ENCODE results near the gene SCTR. TPM values are rescaled to one million over a fixed set of nuclear protein-coding genes. Genes with fewer than 3 reads are reported as not detected.
A peak's percentile ranks its signal among the peaks of the same experiment; 100 is the strongest.

The SCTR gene
- total and polyA plus RNA-seq, 2 of the 13 experiments (the other 11 are each of a cell fraction or from before 2014, with no cell fraction given) = not detected

DNA sequence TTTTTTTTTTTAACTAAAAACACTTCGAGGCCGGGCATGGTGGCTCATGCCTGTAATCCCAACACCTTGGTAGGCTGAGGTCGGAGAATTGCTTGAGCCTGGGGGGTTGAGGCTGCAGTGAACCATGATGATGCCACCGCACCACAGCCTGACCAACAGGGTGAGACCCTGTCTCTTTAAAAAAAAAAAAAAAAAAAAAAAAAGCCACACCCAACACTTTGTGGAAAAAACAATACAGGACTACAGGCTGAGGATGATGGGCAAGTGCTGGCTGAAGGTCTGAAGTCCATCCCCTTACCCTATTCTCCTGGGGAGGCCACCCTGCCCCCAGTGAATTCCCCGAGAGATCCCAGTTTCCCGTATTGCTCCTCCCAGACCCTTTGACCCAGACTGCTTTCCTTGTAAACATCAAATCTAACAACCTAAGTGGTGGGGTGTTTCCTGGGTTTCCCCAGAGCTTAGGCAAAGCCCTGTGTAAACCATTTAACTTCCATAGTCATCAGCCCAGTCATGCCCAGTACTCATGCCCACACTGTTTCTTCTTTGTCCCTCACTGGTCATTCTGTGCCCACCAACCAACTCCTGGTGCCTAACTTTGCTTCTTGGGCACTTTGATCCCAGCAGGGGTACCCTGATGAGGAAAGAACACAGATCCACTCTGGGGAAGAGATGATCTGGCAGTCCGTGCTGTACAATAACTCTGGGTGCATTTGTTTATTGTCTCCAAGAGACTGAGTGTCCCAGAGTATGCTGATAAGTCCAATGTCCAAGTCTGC is 98.5 kb downstream of the SCTR start (continued):
- TF ChIP-seq SATB2 (CRISPR knock-in tag; IDR thresholded peaks at IDR 0.05) (0 out of 2 replicates have a peak, but pooled peaks have one; percentile 22), TBL1XR1 (IDR thresholded peaks at IDR 0.05; ENCODE audit: borderline replicate concordance, low read length, partially characterized antibody) (peak; percentile 98), TAF1 (CRISPR knock-in tag; IDR thresholded peaks at IDR 0.05) (0 out of 2 replicates have a peak, but pooled peaks have one; percentile 7), HOXA3 (CRISPR knock-in tag; IDR thresholded peaks at IDR 0.05) (peak; percentile 45; the same call in 1 of the 2 replicates), SNAI1 (CRISPR knock-in tag; IDR thresholded peaks at IDR 0.05; ENCODE audit: borderline replicate concordance) (no peak), ZNF256 (CRISPR knock-in tag; conservative IDR thresholded peaks at IDR 0.05) (no peak), SKI (IDR thresholded peaks at IDR 0.05; ENCODE audit: partially characterized antibody) (peak; percentile 97), ZNF879 (CRISPR knock-in tag; IDR thresholded peaks at IDR 0.05) (no peak), TCF7 (IDR thresholded peaks at IDR 0.05; ENCODE audit: low read depth) (peak; percentile 87), NR2F2 (IDR thresholded peaks at IDR 0.05; ENCODE audit: borderline replicate concordance, low read depth) (peak; percentile 95), SPEN (CRISPR knock-in tag; IDR thresholded peaks at IDR 0.05; ENCODE audit: low read depth) (no peak; the same call in 1 of the 2 replicates), HHEX (CRISPR knock-in tag; IDR thresholded peaks at IDR 0.05) (peak; percentile 86), REPIN1 (CRISPR knock-in tag; IDR thresholded peaks at IDR 0.05; ENCODE audit: borderline replicate concordance, low read depth) (no peak), ZFP36 (IDR thresholded peaks at IDR 0.05; ENCODE audit: borderline replicate concordance, low read depth, low read length, partially characterized antibody) (no peak), RARA (CRISPR knock-in tag; IDR thresholded peaks at IDR 0.05) (peak; percentile 99), ZNF205 (CRISPR knock-in tag; IDR thresholded peaks at IDR 0.05) (0 out of 2 replicates have a peak, but pooled peaks have one; percentile 36), ZSCAN25 (CRISPR knock-in tag; IDR thresholded peaks at IDR 0.05) (peak; percentile 14; the same call in 1 of the 2 replicates), SRY (CRISPR knock-in tag; IDR thresholded peaks at IDR 0.05) (0 out of 2 replicates have a peak, but pooled peaks have one; percentile 23), KDM5A (IDR thresholded peaks at IDR 0.05; ENCODE audit: borderline replicate concordance, low read length) (peak; percentile 60; the same call in 1 of the 2 replicates)
- TF ChIP-seq, protein P1, sequence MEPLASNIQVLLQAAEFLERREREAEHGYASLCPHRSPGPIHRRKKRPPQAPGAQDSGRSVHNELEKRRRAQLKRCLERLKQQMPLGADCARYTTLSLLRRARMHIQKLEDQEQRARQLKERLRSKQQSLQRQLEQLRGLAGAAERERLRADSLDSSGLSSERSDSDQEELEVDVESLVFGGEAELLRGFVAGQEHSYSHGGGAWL (CRISPR knock-in tag; IDR thresholded peaks at IDR 0.05) = no peak
- TF ChIP-seq, protein P2, sequence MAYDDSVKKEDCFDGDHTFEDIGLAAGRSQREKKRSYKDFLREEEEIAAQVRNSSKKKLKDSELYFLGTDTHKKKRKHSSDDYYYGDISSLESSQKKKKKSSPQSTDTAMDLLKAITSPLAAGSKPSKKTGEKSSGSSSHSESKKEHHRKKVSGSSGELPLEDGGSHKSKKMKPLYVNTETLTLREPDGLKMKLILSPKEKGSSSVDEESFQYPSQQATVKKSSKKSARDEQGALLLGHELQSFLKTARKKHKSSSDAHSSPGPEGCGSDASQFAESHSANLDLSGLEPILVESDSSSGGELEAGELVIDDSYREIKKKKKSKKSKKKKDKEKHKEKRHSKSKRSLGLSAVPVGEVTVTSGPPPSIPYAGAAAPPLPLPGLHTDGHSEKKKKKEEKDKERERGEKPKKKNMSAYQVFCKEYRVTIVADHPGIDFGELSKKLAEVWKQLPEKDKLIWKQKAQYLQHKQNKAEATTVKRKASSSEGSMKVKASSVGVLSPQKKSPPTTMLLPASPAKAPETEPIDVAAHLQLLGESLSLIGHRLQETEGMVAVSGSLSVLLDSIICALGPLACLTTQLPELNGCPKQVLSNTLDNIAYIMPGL (CRISPR knock-in tag; IDR thresholded peaks at IDR 0.05; ENCODE audit: borderline replicate concordance in 1 of 2, low read depth in 1 of 2) = peak in 1 of 2 experiments; percentile 28; a peak in 2 of 4 replicates
- TF ChIP-seq, protein P3, sequence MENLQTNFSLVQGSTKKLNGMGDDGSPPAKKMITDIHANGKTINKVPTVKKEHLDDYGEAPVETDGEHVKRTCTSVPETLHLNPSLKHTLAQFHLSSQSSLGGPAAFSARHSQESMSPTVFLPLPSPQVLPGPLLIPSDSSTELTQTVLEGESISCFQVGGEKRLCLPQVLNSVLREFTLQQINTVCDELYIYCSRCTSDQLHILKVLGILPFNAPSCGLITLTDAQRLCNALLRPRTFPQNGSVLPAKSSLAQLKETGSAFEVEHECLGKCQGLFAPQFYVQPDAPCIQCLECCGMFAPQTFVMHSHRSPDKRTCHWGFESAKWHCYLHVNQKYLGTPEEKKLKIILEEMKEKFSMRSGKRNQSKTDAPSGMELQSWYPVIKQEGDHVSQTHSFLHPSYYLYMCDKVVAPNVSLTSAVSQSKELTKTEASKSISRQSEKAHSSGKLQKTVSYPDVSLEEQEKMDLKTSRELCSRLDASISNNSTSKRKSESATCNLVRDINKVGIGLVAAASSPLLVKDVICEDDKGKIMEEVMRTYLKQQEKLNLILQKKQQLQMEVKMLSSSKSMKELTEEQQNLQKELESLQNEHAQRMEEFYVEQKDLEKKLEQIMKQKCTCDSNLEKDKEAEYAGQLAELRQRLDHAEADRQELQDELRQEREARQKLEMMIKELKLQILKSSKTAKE (CRISPR knock-in tag; IDR thresholded peaks at IDR 0.05; ENCODE audit: borderline replicate concordance) = peak; percentile 96
- TF ChIP-seq, protein P4, sequence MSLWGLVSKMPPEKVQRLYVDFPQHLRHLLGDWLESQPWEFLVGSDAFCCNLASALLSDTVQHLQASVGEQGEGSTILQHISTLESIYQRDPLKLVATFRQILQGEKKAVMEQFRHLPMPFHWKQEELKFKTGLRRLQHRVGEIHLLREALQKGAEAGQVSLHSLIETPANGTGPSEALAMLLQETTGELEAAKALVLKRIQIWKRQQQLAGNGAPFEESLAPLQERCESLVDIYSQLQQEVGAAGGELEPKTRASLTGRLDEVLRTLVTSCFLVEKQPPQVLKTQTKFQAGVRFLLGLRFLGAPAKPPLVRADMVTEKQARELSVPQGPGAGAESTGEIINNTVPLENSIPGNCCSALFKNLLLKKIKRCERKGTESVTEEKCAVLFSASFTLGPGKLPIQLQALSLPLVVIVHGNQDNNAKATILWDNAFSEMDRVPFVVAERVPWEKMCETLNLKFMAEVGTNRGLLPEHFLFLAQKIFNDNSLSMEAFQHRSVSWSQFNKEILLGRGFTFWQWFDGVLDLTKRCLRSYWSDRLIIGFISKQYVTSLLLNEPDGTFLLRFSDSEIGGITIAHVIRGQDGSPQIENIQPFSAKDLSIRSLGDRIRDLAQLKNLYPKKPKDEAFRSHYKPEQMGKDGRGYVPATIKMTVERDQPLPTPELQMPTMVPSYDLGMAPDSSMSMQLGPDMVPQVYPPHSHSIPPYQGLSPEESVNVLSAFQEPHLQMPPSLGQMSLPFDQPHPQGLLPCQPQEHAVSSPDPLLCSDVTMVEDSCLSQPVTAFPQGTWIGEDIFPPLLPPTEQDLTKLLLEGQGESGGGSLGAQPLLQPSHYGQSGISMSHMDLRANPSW (CRISPR knock-in tag; IDR thresholded peaks at IDR 0.05; ENCODE audit: borderline replicate concordance) = peak; percentile 9; the same call in 1 of the 2 replicates
